ENCODE data around the gene ZNF423.

DNA sequence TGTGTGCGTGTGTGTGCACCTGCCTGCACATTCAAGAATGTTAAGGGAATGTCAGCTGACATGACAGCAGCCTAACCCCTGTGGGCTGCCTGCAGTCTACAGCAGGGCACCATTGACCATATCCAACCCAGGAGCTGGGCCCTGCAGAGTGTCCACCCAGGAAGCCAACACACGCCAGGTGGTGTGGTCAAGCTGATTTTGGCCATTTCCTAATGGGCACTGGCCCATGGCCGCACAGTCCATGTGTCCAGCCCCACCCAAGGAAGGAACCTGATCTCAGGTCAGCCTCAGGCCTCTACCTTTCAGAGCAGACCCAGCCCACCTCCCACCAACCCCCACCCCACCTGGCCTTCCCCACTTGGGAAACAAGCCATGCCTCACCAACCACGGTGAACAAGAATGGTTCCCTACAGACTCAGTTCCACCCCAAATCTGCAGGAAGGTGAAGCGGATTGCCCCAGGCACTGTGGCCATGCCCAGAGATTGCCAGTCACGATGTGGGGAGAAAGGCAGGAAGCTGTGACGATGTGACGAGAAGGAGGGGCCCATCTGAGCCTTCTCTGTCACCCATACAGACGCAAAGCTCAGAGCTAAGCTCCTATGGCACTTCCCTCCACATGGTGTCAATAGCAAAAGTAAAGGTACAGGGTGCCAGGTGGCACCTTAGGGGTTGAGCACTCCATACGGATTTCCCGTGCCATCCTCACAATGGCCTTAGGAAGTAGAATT lies 77.5 kb downstream of the ZNF423 start:
- no peak for TF ChIP-seq POLR2A (IDR thresholded peaks at IDR 0.05)
- TF ChIP-seq, protein P1, sequence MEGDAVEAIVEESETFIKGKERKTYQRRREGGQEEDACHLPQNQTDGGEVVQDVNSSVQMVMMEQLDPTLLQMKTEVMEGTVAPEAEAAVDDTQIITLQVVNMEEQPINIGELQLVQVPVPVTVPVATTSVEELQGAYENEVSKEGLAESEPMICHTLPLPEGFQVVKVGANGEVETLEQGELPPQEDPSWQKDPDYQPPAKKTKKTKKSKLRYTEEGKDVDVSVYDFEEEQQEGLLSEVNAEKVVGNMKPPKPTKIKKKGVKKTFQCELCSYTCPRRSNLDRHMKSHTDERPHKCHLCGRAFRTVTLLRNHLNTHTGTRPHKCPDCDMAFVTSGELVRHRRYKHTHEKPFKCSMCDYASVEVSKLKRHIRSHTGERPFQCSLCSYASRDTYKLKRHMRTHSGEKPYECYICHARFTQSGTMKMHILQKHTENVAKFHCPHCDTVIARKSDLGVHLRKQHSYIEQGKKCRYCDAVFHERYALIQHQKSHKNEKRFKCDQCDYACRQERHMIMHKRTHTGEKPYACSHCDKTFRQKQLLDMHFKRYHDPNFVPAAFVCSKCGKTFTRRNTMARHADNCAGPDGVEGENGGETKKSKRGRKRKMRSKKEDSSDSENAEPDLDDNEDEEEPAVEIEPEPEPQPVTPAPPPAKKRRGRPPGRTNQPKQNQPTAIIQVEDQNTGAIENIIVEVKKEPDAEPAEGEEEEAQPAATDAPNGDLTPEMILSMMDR (IDR thresholded peaks at IDR 0.05) = no peak

All from lower leg skin (tissue), 3 donors.